UCSD-AML1 (cell line): ENCODE measurements around the gene PLEKHF1.

Experiments used
- DNase-seq: peaks from one replicate; lab custom pipeline; 2025; ENCODE audit not compliant: unreplicated experiment; lab: John Stamatoyannopoulos, UW

The PLEKHF1 gene

DNA sequence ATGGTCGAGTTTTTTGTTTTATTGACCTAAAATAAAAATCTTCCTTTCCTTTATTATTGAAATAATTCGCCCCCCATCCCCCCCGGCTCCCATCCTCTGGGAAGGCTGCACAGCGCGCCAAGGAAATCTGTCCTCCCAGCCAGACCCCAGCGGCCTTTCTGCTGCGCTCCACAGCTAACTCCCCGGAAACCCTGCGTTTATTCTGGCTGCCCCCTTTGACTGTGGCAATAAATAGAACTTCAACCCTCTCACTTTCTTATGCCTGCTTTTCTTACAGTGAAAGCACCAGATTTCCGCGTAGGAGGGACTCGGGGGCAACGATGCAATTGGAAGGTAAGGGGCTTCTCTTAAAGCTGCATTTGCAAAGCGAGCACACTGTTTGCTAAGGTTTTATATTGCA lies 59.5 kb downstream of the PLEKHF1 start:
- DNase-seq, result no peak
